WTC11 (cell line): Measurements from ENCODE around the gene SIGLEC5. TPM values are rescaled to one million over a fixed set of nuclear protein-coding genes. Genes with fewer than 3 reads are reported as not detected.

ENCODE experiments used
- ATAC-seq: fragments of 200-7000 bp; cut with Tn5 transposase; 2 replicates; pipeline ENCODE4 v1.10.0; 2021; ENCODE audit warnings: mild to moderate bottlenecking, moderate library complexity
- CTCF ChIA-PET: fragments of 300-600 bp; sonication (Branson Sonifier 250); formaldehyde crosslinking; loops from one replicate; lab custom pipeline; 2021; ENCODE audit warnings: antibody characterized with exemption; lab: Charles Lee
- POLR2A ChIA-PET: fragments of 350-600 bp; sonication (Branson Sonifier 250); formaldehyde crosslinking; loops from one replicate; lab custom pipeline; 2021; ENCODE audit warnings: antibody characterized with exemption; lab: Charles Lee
- DNase-seq: peaks from one replicate; pipeline ENCODE4 v3.0.0; 2021; ENCODE audit warnings: low spot score
- H3K27ac Mint-ChIP-seq: 2 replicates; pipeline ENCODE4 v1.8.0; 2021; ENCODE audit warnings: mixed read lengths
- H3K27me3 Mint-ChIP-seq: 2 replicates; pipeline ENCODE4 v1.8.0; 2021; ENCODE audit warnings: low read depth, mild to moderate bottlenecking, moderate library complexity, mixed read lengths
- H3K36me3 Mint-ChIP-seq: 2 replicates; pipeline ENCODE4 v1.8.0; 2021; ENCODE audit warnings: mixed read lengths
- H3K4me1 Mint-ChIP-seq: 2 replicates; pipeline ENCODE4 v1.8.0; 2022; ENCODE audit warnings: mixed read lengths
- H3K4me3 Mint-ChIP-seq: 2 replicates; pipeline ENCODE4 v1.8.0; 2021; ENCODE audit warnings: mild to moderate bottlenecking, moderate library complexity, mixed read lengths
- H3K9me3 Mint-ChIP-seq: 2 replicates; pipeline ENCODE4 v1.8.0; 2021; ENCODE audit warnings: mixed read lengths
- ATF1 ChIP-seq: sonication (generic); formaldehyde crosslinking; IDR thresholded peaks from 2 replicates; pipeline ENCODE4 v1.8.1; 2023; ENCODE audit warnings: mild to moderate bottlenecking, moderate library complexity, missing genetic modification reagents
- EMX1 ChIP-seq: fragments of 250-450 bp; sonication (Bioruptor Pico); IDR thresholded peaks from 2 replicates; pipeline ENCODE4 v1.8.0; 2021; ENCODE audit warnings: mild to moderate bottlenecking
- ETV6 ChIP-seq: sonication (generic); formaldehyde crosslinking; IDR thresholded peaks from 2 replicates; pipeline ENCODE4 v1.8.1; 2022; ENCODE audit warnings: mild to moderate bottlenecking, missing genetic modification reagents
- FOXK1 ChIP-seq: sonication (generic); formaldehyde crosslinking; IDR thresholded peaks from 2 replicates; pipeline ENCODE4 v1.8.0; 2022; ENCODE audit warnings: mild to moderate bottlenecking, moderate library complexity, missing genetic modification reagents
- GABPB1 ChIP-seq: sonication (generic); formaldehyde crosslinking; IDR thresholded peaks from 2 replicates; pipeline ENCODE4 v1.8.1; 2023; ENCODE audit warnings: mild to moderate bottlenecking, missing genetic modification reagents
- JUN ChIP-seq: sonication (generic); formaldehyde crosslinking; IDR thresholded peaks from 2 replicates; pipeline ENCODE4 v1.8.0; 2023; ENCODE audit warnings: mild to moderate bottlenecking, missing genetic modification reagents
- NFE2L1 ChIP-seq: sonication (generic); formaldehyde crosslinking; IDR thresholded peaks from 2 replicates; pipeline ENCODE4 v1.8.1; 2023; ENCODE audit warnings: missing genetic modification reagents
- SP1 ChIP-seq: sonication (generic); formaldehyde crosslinking; conservative IDR thresholded peaks from 2 replicates; pipeline ENCODE4 v1.8.1; 2022; ENCODE audit warnings: missing genetic modification reagents
- TEAD1 ChIP-seq: sonication (generic); formaldehyde crosslinking; IDR thresholded peaks from 2 replicates; pipeline ENCODE4 v1.8.0; 2022; ENCODE audit warnings: mild to moderate bottlenecking, missing genetic modification reagents
- ZNF138 ChIP-seq: sonication (generic); formaldehyde crosslinking; conservative IDR thresholded peaks from 2 replicates; pipeline ENCODE4 v1.8.1; 2022; ENCODE audit warnings: mild to moderate bottlenecking, moderate library complexity, missing genetic modification reagents
- ZNF263 ChIP-seq: sonication (generic); formaldehyde crosslinking; IDR thresholded peaks from 2 replicates; pipeline ENCODE4 v1.8.1; 2022; ENCODE audit warnings: low read depth, mild to moderate bottlenecking, moderate library complexity, missing genetic modification reagents
- total RNA-seq: library from RNA; stranded (reverse); gene quantifications from 3 replicates; pipeline ENCODE4 v1.2.3, GENCODE V29; 2021
- TF ChIP-seq, protein P1 (sequence below): fragments of 250-450 bp; sonication (Bioruptor Pico); conservative IDR thresholded peaks from 2 replicates; pipeline ENCODE4 v1.9.0; 2021; ENCODE audit warnings: mild to moderate bottlenecking
- TF ChIP-seq, protein P2 (sequence below): sonication (generic); formaldehyde crosslinking; IDR thresholded peaks from 2 replicates; pipeline ENCODE4 v1.8.1; 2023; ENCODE audit warnings: mild to moderate bottlenecking, missing genetic modification reagents, borderline replicate concordance
- TF ChIP-seq, protein P3 (sequence below): sonication (generic); formaldehyde crosslinking; IDR thresholded peaks from 2 replicates; pipeline ENCODE4 v1.8.0; 2022; ENCODE audit warnings: mild to moderate bottlenecking, missing genetic modification reagents
- TF ChIP-seq, protein P4 (sequence below): sonication (generic); formaldehyde crosslinking; IDR thresholded peaks from 2 replicates; pipeline ENCODE4 v1.8.0; 2022; ENCODE audit warnings: mild to moderate bottlenecking, missing genetic modification reagents

The SIGLEC5 gene
- total RNA-seq, 1 experiment from 2014 or later = 0.15 TPM

DNA sequence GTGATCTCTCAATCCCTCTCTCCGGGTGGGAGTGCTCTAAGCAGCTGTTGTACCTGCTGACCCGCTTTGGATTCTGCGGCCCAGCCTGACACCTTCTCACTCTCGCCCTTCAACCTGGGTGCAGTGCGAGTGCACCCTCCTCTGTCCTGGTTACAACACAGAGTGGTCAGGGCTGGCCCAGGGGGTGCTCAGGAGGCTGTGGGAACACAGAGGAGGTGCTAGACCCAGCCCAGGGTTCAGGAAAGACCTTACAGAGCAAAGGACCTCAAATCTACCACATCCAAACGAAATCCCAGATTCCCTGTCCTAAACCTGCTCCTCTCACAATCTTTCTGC lies 35.5 kb downstream of the SIGLEC5 start (continued):
- TF ChIP-seq, protein P1, sequence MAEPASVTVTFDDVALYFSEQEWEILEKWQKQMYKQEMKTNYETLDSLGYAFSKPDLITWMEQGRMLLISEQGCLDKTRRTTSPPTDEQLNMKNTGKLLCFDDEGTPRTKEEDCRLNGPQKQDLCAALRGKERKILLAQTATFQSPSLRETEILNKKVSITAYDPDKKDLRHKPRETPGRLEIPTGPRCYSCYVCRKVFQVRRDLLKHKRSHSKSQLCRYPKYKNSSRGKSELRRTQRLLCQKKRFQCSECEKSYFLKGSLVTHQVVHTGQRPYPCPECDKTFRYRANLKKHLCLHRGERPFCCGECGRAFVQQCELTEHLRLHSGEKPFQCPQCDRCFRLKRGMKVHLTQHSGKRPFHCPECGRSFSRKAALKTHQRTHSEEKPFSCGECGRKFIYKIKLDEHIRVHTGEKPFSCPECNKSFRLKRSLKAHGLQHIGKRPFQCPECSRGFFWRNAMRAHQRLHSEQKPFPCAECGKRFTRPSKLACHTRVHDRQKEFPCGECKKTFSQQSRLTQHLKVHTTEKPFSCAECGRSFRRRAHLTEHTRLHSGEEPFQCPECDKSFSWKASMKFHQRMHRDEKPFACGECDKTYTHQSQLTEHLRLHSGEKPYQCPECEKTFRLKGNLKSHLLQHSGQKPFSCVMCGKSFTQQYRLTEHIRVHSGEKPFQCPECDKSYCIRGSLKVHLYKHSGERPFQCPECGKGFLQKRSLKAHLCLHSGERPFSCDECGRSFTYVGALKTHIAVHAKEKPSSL (CRISPR knock-in tag) = no peak
- TF ChIP-seq ZNF138 (no peak), ATF1 (CRISPR knock-in tag) (no peak), EMX1 (CRISPR knock-in tag) (no peak)
- TF ChIP-seq, protein P2, sequence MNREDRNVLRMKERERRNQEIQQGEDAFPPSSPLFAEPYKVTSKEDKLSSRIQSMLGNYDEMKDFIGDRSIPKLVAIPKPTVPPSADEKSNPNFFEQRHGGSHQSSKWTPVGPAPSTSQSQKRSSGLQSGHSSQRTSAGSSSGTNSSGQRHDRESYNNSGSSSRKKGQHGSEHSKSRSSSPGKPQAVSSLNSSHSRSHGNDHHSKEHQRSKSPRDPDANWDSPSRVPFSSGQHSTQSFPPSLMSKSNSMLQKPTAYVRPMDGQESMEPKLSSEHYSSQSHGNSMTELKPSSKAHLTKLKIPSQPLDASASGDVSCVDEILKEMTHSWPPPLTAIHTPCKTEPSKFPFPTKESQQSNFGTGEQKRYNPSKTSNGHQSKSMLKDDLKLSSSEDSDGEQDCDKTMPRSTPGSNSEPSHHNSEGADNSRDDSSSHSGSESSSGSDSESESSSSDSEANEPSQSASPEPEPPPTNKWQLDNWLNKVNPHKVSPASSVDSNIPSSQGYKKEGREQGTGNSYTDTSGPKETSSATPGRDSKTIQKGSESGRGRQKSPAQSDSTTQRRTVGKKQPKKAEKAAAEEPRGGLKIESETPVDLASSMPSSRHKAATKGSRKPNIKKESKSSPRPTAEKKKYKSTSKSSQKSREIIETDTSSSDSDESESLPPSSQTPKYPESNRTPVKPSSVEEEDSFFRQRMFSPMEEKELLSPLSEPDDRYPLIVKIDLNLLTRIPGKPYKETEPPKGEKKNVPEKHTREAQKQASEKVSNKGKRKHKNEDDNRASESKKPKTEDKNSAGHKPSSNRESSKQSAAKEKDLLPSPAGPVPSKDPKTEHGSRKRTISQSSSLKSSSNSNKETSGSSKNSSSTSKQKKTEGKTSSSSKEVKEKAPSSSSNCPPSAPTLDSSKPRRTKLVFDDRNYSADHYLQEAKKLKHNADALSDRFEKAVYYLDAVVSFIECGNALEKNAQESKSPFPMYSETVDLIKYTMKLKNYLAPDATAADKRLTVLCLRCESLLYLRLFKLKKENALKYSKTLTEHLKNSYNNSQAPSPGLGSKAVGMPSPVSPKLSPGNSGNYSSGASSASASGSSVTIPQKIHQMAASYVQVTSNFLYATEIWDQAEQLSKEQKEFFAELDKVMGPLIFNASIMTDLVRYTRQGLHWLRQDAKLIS = no peak

DNA sequence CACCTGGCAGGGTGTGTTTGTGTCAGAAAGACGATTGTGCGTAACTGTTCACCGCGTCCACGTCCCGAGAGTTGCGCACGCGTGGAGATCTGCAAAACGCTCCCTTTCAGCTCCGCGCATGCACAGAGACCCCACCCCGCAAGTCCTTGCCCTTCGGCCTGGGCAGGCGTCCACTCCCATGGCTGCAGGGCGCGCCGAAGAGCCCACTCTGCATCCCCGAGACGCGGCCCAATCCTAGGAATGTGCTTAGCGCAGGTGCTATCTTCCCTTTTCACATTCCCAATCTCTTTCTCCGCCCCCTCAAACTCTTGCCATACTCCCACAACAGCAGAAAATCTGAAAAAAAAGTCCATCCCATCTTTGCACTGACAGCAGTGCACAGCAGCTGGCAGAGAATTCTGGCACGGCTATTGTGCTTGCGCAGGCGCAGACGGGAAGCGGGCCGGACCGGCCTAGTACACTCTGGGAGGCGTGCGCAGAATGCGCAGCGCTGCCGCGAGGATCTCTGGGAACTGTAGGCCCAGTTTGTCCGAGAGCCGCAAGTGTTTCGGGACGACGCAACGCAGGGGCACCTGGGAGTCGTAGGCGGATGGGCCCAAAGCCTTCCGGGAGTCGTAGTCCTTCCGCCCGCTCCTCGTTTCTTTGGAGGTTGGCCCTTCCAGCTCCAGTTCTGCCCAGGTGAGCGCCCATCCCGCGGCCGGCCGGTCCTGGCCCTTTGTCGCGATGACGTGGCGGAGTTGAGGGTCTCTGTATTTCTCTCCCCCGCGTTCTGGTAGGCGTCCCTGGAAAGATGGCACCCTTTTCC lies 36.0 kb downstream of the SIGLEC5 start:
- H3K27ac Mint-ChIP-seq = peak overlapping the region; percentile 15; the same call in 1 of the 2 replicates
- CTCF ChIA-PET = interaction anchor here (1.0 to 2.1 kb wide), 5 partner anchors 14 to 173 kb away, joined by 4 to 13 read pairs (median 8); no protein-coding TSS in a partner anchor
- TF ChIP-seq, protein P3, sequence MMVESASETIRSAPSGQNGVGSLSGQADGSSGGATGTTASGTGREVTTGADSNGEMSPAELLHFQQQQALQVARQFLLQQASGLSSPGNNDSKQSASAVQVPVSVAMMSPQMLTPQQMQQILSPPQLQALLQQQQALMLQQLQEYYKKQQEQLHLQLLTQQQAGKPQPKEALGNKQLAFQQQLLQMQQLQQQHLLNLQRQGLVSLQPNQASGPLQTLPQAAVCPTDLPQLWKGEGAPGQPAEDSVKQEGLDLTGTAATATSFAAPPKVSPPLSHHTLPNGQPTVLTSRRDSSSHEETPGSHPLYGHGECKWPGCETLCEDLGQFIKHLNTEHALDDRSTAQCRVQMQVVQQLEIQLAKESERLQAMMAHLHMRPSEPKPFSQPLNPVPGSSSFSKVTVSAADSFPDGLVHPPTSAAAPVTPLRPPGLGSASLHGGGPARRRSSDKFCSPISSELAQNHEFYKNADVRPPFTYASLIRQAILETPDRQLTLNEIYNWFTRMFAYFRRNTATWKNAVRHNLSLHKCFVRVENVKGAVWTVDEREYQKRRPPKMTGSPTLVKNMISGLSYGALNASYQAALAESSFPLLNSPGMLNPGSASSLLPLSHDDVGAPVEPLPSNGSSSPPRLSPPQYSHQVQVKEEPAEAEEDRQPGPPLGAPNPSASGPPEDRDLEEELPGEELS (CRISPR knock-in tag) = 0 out of 2 replicates have a peak, but pooled peaks have one; percentile 46
- TF ChIP-seq ZNF263 = no peak
- TF ChIP-seq ETV6 = peak; percentile 41; the same call in 1 of the 2 replicates
- peak; percentile 75 for TF ChIP-seq TEAD1
- peak; percentile 74 for TF ChIP-seq SP1 (CRISPR knock-in tag)
- TF ChIP-seq FOXK1 (CRISPR knock-in tag) = peak; percentile 85
- TF ChIP-seq NFE2L1 = 0 out of 2 replicates have a peak, but pooled peaks have one; percentile 41
- no peak for TF ChIP-seq JUN (CRISPR knock-in tag)
- TF ChIP-seq, protein P4, sequence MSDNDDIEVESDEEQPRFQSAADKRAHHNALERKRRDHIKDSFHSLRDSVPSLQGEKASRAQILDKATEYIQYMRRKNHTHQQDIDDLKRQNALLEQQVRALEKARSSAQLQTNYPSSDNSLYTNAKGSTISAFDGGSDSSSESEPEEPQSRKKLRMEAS (CRISPR knock-in tag) = peak; percentile 60
- TF ChIP-seq GABPB1 (CRISPR knock-in tag) = peak; percentile 24; the same call in 1 of the 2 replicates
- POLR2A ChIA-PET = interaction anchor here (0.7 to 1.2 kb wide), 2 partner anchors 23 to 110 kb away, joined by 3 read pairs; partner anchors contain the start of gene ZNF175
- peaks cover 25% of the 10 kb centered on the region for H3K27me3 Mint-ChIP-seq
- H3K4me3 Mint-ChIP-seq = peak overlapping the region; percentile 94
- peak; percentile 99 for DNase-seq
- no peaks in the 10 kb centered on the region for H3K9me3 Mint-ChIP-seq
- H3K4me1 Mint-ChIP-seq = peaks cover 12% of the 10 kb centered on the region
- ATAC-seq = peak; percentile 99
- H3K36me3 Mint-ChIP-seq = peaks cover 3% of the 10 kb centered on the region; the same call in 1 of the 2 replicates
